GM12878 (cell line): ENCODE measurements around the gene TGFBI. TPM values are rescaled to one million over a fixed set of nuclear protein-coding genes. Genes with fewer than 3 reads are reported as not detected.

Experiments used
- ATAC-seq: fragments of 200-7000 bp; cut with Tn5 transposase; 3 replicates; pipeline ENCODE4 v1.9.1; 2020; ENCODE audit warnings: mild to moderate bottlenecking, moderate library complexity
- BruUV-seq: library from RNA; stranded (reverse); fragments of 400-500 nt; replicated peaks from 2 replicates; lab custom pipeline; 2021; lab: Mats Ljungman, UMichigan
- CTCF ChIA-PET: fragments of 300-600 bp; sonication (Branson Sonifier 250); formaldehyde crosslinking; extraction: SDS; loops from one replicate; lab custom pipeline; 2021; ENCODE audit warnings: inconsistent platforms; lab: Yijun Ruan, JAX
- POLR2A ChIA-PET: fragments of 350-600 bp; formaldehyde crosslinking; extraction: SDS; loops from one replicate; lab custom pipeline; 2021; ENCODE audit warnings: inconsistent platforms; lab: Charles Lee
- RAD21 ChIA-PET: fragments of 300-600 bp; sonication (Branson Sonifier 250); formaldehyde crosslinking; loops from one replicate; lab custom pipeline; 2023; ENCODE audit warnings: antibody characterized with exemption; ENCODE audit not compliant: unreplicated experiment; lab: Charles Lee
- SMC1A ChIA-PET: fragments of 300-600 bp; sonication (Branson Sonifier 250); formaldehyde crosslinking; loops from one replicate; lab custom pipeline; 2023; ENCODE audit not compliant: unreplicated experiment, uncharacterized antibody; lab: Charles Lee
- DNase-seq: peaks from one replicate; pipeline ENCODE4 v3.0.0-alpha.2; 2011; ENCODE audit warnings: low read depth, low spot score
- FAIRE-seq: peaks from 3 replicates; lab custom pipeline; 2011; peaks lifted over from hg19 to GRCh38; lab: Jason Lieb, UNC
- H2AFZ ChIP-seq: 2 replicates; pipeline ENCODE4 v1.6.0; 2011; ENCODE audit warnings: low read depth, low read length, control low read depth; ENCODE audit not compliant: control insufficient read depth
- H3K27ac ChIP-seq: 2 replicates; pipeline ENCODE4 v1.5.1; 2011; ENCODE audit warnings: control low read depth; ENCODE audit not compliant: control insufficient read depth, insufficient read depth
- H3K27me3 ChIP-seq, 2 experiments: replicated peaks in 1 of 2; 2 replicates each; pipeline versions ENCODE4 v1.6.0 to v1.6.1; 2011; ENCODE audit warnings: low read length in 1 of 2; ENCODE audit not compliant: control insufficient read depth in 2 of 2, insufficient read depth in 2 of 2
- H3K36me3 ChIP-seq, 2 experiments: 2 replicates each; pipeline ENCODE4 v1.5.1; 2011; ENCODE audit warnings: low read length in 1 of 2; ENCODE audit not compliant: control insufficient read depth in 2 of 2, insufficient read depth in 2 of 2
- H3K4me1 ChIP-seq: 2 replicates; pipeline ENCODE4 v1.6.1; 2011; ENCODE audit warnings: mild to moderate bottlenecking, low read length, moderate library complexity, mixed read lengths; ENCODE audit not compliant: control insufficient read depth, insufficient read depth
- H3K4me2 ChIP-seq: 2 replicates; pipeline ENCODE4 v1.6.0; 2011; ENCODE audit warnings: control low read depth; ENCODE audit not compliant: control insufficient read depth, insufficient read depth
- H3K4me3 ChIP-seq: fragments of 200-600 bp; sonication (generic); 2 replicates; pipeline ENCODE4 v1.5.1; 2016
- H3K79me2 ChIP-seq: 2 replicates; pipeline ENCODE4 v1.6.0; 2011; ENCODE audit warnings: low read length; ENCODE audit not compliant: control insufficient read depth, insufficient read depth
- H3K9ac ChIP-seq: 2 replicates; pipeline ENCODE4 v1.8.0; 2011; ENCODE audit warnings: low read length, control low read depth, mixed read lengths; ENCODE audit not compliant: control insufficient read depth, insufficient read depth
- H3K9me3 ChIP-seq: replicated peaks from 3 replicates; pipeline ENCODE4 v1.5.1; 2011; ENCODE audit warnings: mild to moderate bottlenecking, low read length; ENCODE audit not compliant: control insufficient read depth, insufficient read depth
- H4K20me1 ChIP-seq: 2 replicates; pipeline ENCODE4 v1.6.0; 2011; ENCODE audit not compliant: control insufficient read depth, insufficient read depth
- CBX3 ChIP-seq: fragments of 200-600 bp; sonication (generic); IDR thresholded peaks from 2 replicates; pipeline ENCODE4 v1.6.1; 2016; ENCODE audit warnings: low read depth, borderline replicate concordance
- MYC ChIP-seq: IDR thresholded peaks from 2 replicates; pipeline ENCODE4 v1.6.1; 2011; ENCODE audit warnings: mild to moderate bottlenecking, low read length, moderate library complexity, inconsistent platforms; ENCODE audit not compliant: insufficient read depth, insufficient replicate concordance, insufficient read length, severe bottlenecking
- POLR2AphosphoS2 ChIP-seq: IDR thresholded peaks from 2 replicates; pipeline ENCODE4 v1.6.1; 2011; ENCODE audit warnings: low read depth, mild to moderate bottlenecking, low read length, improper control_type of control experiment, moderate library complexity
- RBBP5 ChIP-seq: fragments of 200-600 bp; sonication (generic); conservative IDR thresholded peaks from 2 replicates; pipeline ENCODE4 v1.6.1; 2016
- ZNF622 ChIP-seq: fragments of 450-650 bp; IDR thresholded peaks from 2 replicates; pipeline ENCODE4 v1.6.1; 2017; ENCODE audit warnings: mild to moderate bottlenecking, inconsistent platforms
- WGBS: methylation state at CpG from one replicate; pipeline ENCODE4 v1.1.6; 2016; ENCODE audit warnings: low lambda C conversion rate; ENCODE audit not compliant: insufficient replicate concordance, insufficient coverage; ENCODE audit errors: missing lambda C conversion rate; 5-methylcytosine and 5-hydroxymethylcytosine counted together
- in situ Hi-C: fragments of 300-500 bp; cut with MboI; formaldehyde crosslinking; loops from 9 replicates; pipeline ENCODE4 v1.14.3; 2018; ENCODE audit warnings: mixed read lengths
- intact Hi-C: fragments of 100-400 bp; cut with micrococcal nuclease; formaldehyde crosslinking; loops from one replicate; pipeline ENCODE4 v1.14.2; 2022; ENCODE audit not compliant: unreplicated experiment
- polyA plus RNA-seq, 11 experiments: library from polyadenylated mRNA; depleted of rRNA in 4 of 11; unstranded in 6 of 11; stranded (reverse) in 5 of 11; fragments of >200 nt; fragmentation: Nextera tagmentation in 4 of 11; fragmentation: Illumina TruSeq in 1 of 11; extraction: Ambion mirVana in 4 of 11; extraction: Trizol in 1 of 11; gene quantifications; 1 replicate in 1 of 11; 2 replicates in 10 of 11; pipeline versions ENCODE4 v1.2.1 to v1.2.3, GENCODE V29; 2011 to 2016; ENCODE audit warnings: inconsistent platforms in 2 of 11, missing spikeins in 2 of 11, low read depth in 1 of 11
- total RNA-seq, 4 experiments: library from RNA; depleted of rRNA in 3 of 4; stranded (reverse); fragments of >200 nt in 3 of 4; fragmentation: Illumina TruSeq in 1 of 4; extraction: Trizol in 1 of 4; gene quantifications; 2 replicates each; pipeline versions ENCODE4 v1.2.1 to v1.2.3, GENCODE V29; 2013 to 2021
- TF ChIP-seq, protein P1 (sequence below): fragments of 450-650 bp; IDR thresholded peaks from 2 replicates; pipeline ENCODE4 v1.6.1; 2018; ENCODE audit warnings: mild to moderate bottlenecking, low read depth, moderate library complexity; ENCODE audit not compliant: partially characterized antibody
- TF ChIP-seq, protein P2 (sequence below): fragments of 450-650 bp; IDR thresholded peaks from 2 replicates; pipeline ENCODE4 v1.6.1; 2017; ENCODE audit warnings: mild to moderate bottlenecking

Gene TGFBI
- total and polyA plus RNA-seq, 10 of the 15 experiments (the other 5 are each of a cell fraction or from before 2014, with no cell fraction given): 0.12 to 1.8 (median 0.19) TPM

DNA sequence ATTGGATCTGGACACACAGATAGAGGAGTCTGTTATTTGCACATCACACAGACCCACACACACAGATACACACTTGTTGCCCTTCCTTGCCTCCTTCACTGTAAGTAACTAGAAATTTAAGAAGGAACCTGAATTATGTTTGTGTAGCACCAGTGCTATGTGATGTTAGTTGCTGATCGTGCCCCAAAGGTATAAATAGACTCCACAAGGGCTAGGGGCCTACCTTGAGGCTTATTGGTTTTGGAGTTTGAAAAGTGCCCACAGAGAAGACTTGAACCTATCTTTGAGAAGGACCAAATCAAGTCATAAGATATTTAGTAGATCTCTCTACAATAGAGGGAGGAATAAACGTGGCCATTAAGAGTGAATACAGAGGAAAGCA lies 8.8 kb upstream of the TGFBI start:
- in situ Hi-C loops (no loop called here), intact Hi-C loops (no loop called here)
- H4K20me1 ChIP-seq: no peaks in the 10 kb centered on the region; the same call in 1 of the 2 replicates
- peaks cover 0 to 5% of the 10 kb centered on the region in 2 experiments; a peak in 2 of 4 replicates for H3K27me3 ChIP-seq
- SMC1A ChIA-PET: no interaction called here
- DNase-seq: no peak
- H3K4me2 ChIP-seq: no peak overlapping the region
- no peaks in the 10 kb centered on the region for H3K79me2 ChIP-seq
- H2AFZ ChIP-seq: no peak overlapping the region
- no peaks in the 10 kb centered on the region for H3K9me3 ChIP-seq
- FAIRE-seq: no peak
- CTCF ChIA-PET: no interaction called here
- BruUV-seq: no TSS peak
- POLR2A ChIA-PET: interaction anchor here (1.0 kb wide), 1 partner anchor 13 kb away, joined by 3 read pairs; no protein-coding TSS in a partner anchor
- H3K27ac ChIP-seq: no peak overlapping the region
- TF ChIP-seq RBBP5: no peak
- no peak for TF ChIP-seq POLR2AphosphoS2
- no peak for TF ChIP-seq ZNF622
- TF ChIP-seq, protein P1, sequence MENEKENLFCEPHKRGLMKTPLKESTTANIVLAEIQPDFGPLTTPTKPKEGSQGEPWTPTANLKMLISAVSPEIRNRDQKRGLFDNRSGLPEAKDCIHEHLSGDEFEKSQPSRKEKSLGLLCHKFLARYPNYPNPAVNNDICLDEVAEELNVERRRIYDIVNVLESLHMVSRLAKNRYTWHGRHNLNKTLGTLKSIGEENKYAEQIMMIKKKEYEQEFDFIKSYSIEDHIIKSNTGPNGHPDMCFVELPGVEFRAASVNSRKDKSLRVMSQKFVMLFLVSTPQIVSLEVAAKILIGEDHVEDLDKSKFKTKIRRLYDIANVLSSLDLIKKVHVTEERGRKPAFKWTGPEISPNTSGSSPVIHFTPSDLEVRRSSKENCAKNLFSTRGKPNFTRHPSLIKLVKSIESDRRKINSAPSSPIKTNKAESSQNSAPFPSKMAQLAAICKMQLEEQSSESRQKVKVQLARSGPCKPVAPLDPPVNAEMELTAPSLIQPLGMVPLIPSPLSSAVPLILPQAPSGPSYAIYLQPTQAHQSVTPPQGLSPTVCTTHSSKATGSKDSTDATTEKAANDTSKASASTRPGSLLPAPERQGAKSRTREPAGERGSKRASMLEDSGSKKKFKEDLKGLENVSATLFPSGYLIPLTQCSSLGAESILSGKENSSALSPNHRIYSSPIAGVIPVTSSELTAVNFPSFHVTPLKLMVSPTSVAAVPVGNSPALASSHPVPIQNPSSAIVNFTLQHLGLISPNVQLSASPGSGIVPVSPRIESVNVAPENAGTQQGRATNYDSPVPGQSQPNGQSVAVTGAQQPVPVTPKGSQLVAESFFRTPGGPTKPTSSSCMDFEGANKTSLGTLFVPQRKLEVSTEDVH: no peak
- TF ChIP-seq, protein P2, sequence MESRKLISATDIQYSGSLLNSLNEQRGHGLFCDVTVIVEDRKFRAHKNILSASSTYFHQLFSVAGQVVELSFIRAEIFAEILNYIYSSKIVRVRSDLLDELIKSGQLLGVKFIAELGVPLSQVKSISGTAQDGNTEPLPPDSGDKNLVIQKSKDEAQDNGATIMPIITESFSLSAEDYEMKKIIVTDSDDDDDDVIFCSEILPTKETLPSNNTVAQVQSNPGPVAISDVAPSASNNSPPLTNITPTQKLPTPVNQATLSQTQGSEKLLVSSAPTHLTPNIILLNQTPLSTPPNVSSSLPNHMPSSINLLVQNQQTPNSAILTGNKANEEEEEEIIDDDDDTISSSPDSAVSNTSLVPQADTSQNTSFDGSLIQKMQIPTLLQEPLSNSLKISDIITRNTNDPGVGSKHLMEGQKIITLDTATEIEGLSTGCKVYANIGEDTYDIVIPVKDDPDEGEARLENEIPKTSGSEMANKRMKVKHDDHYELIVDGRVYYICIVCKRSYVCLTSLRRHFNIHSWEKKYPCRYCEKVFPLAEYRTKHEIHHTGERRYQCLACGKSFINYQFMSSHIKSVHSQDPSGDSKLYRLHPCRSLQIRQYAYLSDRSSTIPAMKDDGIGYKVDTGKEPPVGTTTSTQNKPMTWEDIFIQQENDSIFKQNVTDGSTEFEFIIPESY: no peak
- TF ChIP-seq MYC: no peak
- TF ChIP-seq CBX3: no peak
- H3K4me1 ChIP-seq: no peaks in the 10 kb centered on the region
- RAD21 ChIA-PET: no interaction called here
- no peak overlapping the region for H3K4me3 ChIP-seq
- ATAC-seq: no peak
- WGBS: 3% methylated on average over 2 of the region's 2 CpGs
- H3K36me3 ChIP-seq: no peaks in the 10 kb centered on the region
- no peak overlapping the region for H3K9ac ChIP-seq
